ENCODE results near the gene ERC1.
"Not testable (repeated sequence)": the region's sequence is repeated elsewhere in the genome, so short reads cannot be mapped to it uniquely, and the experiment has no call there.

The ERC1 gene

GRCh38 chr12:1329784-1330476, 338.9 kb downstream of the ERC1 start:
- no peak for DNase-seq

DNA sequence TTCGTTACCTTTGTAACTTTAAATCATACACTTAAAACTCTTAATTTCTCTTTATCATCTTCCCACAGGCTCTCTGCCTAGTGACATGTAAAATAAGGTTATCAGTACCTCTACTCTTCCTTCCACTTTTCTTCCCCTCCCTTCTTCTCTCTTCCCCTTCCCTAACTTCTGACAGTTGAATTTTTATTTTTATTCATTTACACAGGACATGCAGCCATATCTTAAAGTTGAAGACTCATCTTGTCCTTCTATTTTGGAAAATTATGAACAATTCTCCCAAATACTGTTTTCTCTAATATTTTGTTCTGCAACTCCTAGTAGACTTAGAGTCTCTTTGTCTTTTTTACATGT, 339.4 kb downstream of the ERC1 start:
- DNase-seq: no peak

- DNase-seq: no peak
Observed at GRCh38 chr12:1332327-1332726, 341.3 kb downstream of the ERC1 start.

- no peak for DNase-seq
Observed at GRCh38 chr12:1338483-1339177, 347.6 kb downstream of the ERC1 start.

- not testable (repeated sequence) for DNase-seq
Observed at GRCh38 chr12:1339178-1339541, 348.1 kb downstream of the ERC1 start.

- DNase-seq: no peak
Observed at GRCh38 chr12:1339618-1340319, 348.7 kb downstream of the ERC1 start.

DNA sequence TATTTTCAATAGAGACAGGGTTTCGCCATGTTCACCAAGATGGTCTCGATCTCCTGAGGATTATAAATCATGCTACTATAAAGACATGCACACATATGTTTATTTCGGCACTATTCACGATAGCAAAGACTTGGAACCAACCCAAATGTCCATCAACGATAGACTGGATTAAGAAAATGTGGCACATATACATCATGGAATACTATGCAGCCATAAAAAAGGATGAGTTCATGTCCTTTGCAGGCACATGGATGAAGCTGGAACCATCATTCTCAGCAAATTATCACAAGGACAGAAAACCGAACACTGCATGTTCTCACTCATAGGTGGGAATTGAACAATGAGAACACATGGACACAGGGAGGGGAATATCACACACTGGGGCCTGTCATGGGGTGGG, 350.2 kb downstream of the ERC1 start:
- not testable (repeated sequence) for DNase-seq

DNA sequence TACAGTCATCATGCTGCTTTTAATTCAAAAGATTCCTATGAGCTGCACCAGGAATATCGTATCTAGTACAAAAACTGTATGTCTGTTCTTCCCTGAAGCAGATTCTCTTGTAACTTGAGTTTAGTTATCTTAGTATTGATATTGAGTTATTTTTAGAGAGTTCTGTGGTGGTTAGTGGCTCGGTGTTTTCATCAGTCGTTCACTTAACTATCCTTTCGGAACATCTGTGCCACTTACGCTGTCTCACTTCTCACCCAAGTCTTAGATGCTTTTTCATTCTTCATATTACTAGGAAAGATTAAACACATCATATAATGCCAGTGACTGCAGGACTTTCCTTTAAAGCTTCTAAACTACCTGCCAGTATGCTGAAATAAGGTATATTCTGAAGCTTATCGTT, 352.4 kb downstream of the ERC1 start:
- DNase-seq: no peak

- DNase-seq: no peak
Observed at GRCh38 chr12:1344245-1344644, 353.2 kb downstream of the ERC1 start.

GRCh38 chr12:1346126-1346525, 355.1 kb downstream of the ERC1 start:
- DNase-seq: no peak

- no peak for DNase-seq
Observed at GRCh38 chr12:1347294-1347693, 356.3 kb downstream of the ERC1 start.

GRCh38 chr12:1348606-1349005, 357.6 kb downstream of the ERC1 start:
- DNase-seq: no peak

DNA sequence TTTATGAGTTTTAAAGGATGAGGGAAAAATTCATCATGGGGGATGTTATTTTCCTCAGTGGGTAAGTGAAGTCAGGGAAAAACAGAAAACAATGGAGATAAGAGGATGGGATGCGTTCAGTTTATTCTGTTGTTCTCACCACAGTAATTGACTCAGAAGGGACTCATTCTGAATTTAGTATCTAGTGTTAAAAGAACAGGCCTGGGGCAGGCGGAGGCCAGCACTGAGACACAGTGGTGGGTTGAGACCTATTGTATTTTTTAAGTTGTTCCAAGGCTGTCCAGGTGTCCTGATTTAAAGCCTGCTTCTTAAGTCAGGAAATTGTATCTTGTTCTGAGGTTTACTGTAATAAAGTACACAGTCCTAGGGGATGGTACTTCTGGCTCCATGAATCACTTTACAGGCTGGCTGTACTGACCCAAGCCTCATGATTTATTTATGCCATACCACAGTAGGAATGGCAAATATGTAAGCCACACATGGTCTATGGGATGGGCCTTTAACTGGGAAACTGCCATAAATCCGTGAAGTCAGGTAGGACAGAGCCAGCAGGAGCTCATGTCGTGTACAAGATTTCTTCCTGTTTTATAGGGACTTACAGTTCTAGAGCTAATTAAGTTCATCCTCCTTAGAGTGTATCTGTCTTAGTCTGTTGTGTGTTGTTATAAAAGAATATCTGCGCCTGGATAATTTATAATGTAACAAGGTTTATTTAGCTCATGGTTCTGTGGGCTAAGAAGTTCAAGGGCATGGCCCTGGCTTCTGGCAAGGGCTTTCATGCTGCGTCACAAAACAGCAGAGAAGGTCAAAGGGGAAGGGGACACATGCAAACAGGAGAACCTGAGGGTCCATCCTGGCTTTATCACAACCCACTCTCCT, 359.3 kb downstream of the ERC1 start:
- no peak for DNase-seq

GRCh38 chr12:1350934-1351240, 359.9 kb downstream of the ERC1 start:
- no peak for DNase-seq

DNA sequence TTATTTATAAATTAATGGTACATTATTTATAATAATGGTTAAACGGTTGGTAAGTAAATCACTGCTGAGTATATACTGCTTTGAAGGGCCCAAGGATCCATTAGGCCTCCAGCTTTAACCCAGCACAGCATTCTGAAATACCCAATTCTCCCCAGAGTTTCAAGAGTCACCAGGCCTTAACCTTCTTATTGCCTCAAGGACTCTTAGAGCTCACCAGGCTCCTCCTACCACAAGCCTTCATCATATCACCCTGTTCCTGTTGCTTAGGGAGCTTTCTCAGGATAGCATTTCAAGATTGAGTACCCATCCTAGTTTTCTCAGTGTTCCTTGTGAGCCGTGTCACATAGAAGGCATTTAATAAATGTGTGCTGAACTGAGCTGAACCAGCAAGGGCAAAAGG, 360.9 kb downstream of the ERC1 start:
- no peak for DNase-seq

- no peak for DNase-seq
Observed at GRCh38 chr12:1353451-1353850, 362.4 kb downstream of the ERC1 start.

DNA sequence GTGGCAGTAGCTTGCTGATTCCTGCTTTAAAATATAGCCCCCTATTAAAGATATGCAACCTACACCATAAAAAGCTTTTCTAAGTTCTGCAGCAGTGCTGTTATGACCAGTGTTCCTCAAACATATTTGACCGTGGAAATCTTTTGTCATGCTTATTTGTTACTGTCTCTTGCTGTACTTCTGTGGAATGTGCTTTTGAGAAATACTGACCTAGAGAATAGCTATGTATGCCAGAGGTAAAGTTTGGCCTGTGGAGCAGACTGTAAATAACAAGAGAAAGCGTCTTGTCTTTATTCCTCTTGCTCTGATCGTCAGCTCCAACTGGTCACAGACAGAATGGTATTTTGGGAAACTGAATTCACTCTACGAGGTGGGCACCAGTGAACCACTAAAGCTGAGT, 364.4 kb downstream of the ERC1 start:
- no peak for DNase-seq

- not testable (repeated sequence) for DNase-seq
Observed at GRCh38 chr12:1355871-1356270, 364.8 kb downstream of the ERC1 start.

DNA sequence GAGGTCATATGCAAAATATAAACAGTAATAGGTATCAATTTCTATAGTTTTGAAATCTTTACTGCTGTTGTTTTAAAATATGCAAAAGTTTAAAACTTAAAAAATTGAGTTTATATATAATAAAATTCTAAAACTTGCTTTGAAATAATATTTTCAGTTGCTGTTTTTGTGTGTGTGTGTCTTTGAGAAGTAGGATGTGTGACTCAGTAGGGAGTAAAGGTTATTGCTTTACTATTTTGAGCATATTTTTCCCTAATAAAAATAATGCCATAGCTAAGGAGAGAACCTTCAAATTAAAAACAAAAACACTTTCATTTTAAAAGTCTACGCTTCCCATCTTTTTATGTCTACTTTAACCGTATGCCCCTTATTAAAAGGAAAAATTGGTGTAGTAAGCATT, 365.3 kb downstream of the ERC1 start:
- DNase-seq: no peak

- DNase-seq: no peak
Observed at GRCh38 chr12:1357171-1357570, 366.1 kb downstream of the ERC1 start.

GRCh38 chr12:1357711-1358110, 366.7 kb downstream of the ERC1 start:
- no peak for DNase-seq

DNA sequence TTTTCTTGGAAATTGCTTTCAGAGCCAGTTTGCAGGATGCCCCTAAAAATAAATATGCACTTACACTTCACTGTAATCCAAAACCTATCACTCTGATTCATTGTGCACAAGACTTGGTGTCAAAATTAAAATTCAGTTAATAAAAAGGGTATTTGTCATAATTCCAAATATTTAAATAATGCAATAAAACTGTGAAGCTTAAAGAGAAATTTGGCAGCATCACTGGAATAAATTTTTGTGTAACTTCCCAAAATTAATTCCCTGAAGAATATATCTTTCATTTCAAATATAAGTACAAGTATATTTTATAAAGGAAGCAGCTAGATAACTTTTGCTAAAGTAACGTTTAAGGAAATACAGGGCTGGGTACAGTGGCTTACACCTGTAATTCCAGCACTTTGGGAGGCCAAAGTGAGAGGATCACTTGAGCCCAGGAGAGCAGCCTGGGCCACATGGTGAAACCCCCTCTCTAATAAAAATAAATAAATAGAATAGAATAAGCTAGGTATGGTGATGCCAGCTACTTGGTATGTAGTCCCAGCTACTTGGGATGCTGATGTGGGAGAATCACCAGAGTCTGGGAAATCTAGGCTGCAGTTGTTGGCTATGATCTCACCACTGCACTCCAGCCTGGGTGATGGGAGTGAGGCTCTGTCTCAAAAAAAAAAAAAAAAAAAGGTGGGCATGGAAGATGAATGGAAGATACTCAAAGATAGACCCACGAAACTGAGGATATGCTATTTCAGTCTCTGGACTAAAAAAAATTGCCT, 369.6 kb downstream of the ERC1 start:
- DNase-seq: no peak

Data from effector CD4-positive, alpha-beta T cell (primary cell).